WTC11 (cell line): ENCODE measurements around the gene HOXC11. TPM values are rescaled to one million over a fixed set of nuclear protein-coding genes. Genes with fewer than 3 reads are reported as not detected.

ENCODE experiments used
- ATAC-seq: fragments of 200-7000 bp; cut with Tn5 transposase; 2 replicates; pipeline ENCODE4 v1.10.0; 2021; ENCODE audit warnings: mild to moderate bottlenecking, moderate library complexity
- CTCF ChIA-PET: fragments of 300-600 bp; sonication (Branson Sonifier 250); formaldehyde crosslinking; loops from one replicate; lab custom pipeline; 2021; ENCODE audit warnings: antibody characterized with exemption; lab: Charles Lee
- POLR2A ChIA-PET: fragments of 350-600 bp; sonication (Branson Sonifier 250); formaldehyde crosslinking; loops from one replicate; lab custom pipeline; 2021; ENCODE audit warnings: antibody characterized with exemption; lab: Charles Lee
- DNase-seq: peaks from one replicate; pipeline ENCODE4 v3.0.0; 2021; ENCODE audit warnings: low spot score
- H3K27ac Mint-ChIP-seq: 2 replicates; pipeline ENCODE4 v1.8.0; 2021; ENCODE audit warnings: mixed read lengths
- H3K27me3 Mint-ChIP-seq: 2 replicates; pipeline ENCODE4 v1.8.0; 2021; ENCODE audit warnings: low read depth, mild to moderate bottlenecking, moderate library complexity, mixed read lengths
- H3K36me3 Mint-ChIP-seq: 2 replicates; pipeline ENCODE4 v1.8.0; 2021; ENCODE audit warnings: mixed read lengths
- H3K4me1 Mint-ChIP-seq: 2 replicates; pipeline ENCODE4 v1.8.0; 2022; ENCODE audit warnings: mixed read lengths
- H3K4me3 Mint-ChIP-seq: 2 replicates; pipeline ENCODE4 v1.8.0; 2021; ENCODE audit warnings: mild to moderate bottlenecking, moderate library complexity, mixed read lengths
- H3K9me3 Mint-ChIP-seq: 2 replicates; pipeline ENCODE4 v1.8.0; 2021; ENCODE audit warnings: mixed read lengths
- CREB1 ChIP-seq: sonication (generic); formaldehyde crosslinking; IDR thresholded peaks from 2 replicates; pipeline ENCODE4 v1.8.0; 2023; ENCODE audit warnings: mild to moderate bottlenecking, missing genetic modification reagents
- ESRRA ChIP-seq: sonication (generic); formaldehyde crosslinking; IDR thresholded peaks from 2 replicates; pipeline ENCODE4 v1.8.1; 2022; ENCODE audit warnings: mild to moderate bottlenecking, missing genetic modification reagents, borderline replicate concordance
- GABPB1 ChIP-seq: sonication (generic); formaldehyde crosslinking; IDR thresholded peaks from 2 replicates; pipeline ENCODE4 v1.8.1; 2023; ENCODE audit warnings: mild to moderate bottlenecking, missing genetic modification reagents
- KAT7 ChIP-seq: sonication (generic); formaldehyde crosslinking; IDR thresholded peaks from 2 replicates; pipeline ENCODE4 v1.8.1; 2023; ENCODE audit warnings: missing genetic modification reagents, mild to moderate bottlenecking, borderline replicate concordance
- MYBL2 ChIP-seq: sonication (generic); formaldehyde crosslinking; IDR thresholded peaks from 2 replicates; pipeline ENCODE4 v1.8.1; 2023; ENCODE audit warnings: mild to moderate bottlenecking, moderate library complexity, missing genetic modification reagents
- SMAD4 ChIP-seq: sonication (generic); formaldehyde crosslinking; IDR thresholded peaks from 2 replicates; pipeline ENCODE4 v1.8.0; 2022; ENCODE audit warnings: mild to moderate bottlenecking, missing genetic modification reagents
- SOX15 ChIP-seq: fragments of 250-450 bp; sonication (Bioruptor Pico); IDR thresholded peaks from 2 replicates; pipeline ENCODE4 v1.9.0; 2021; ENCODE audit warnings: mild to moderate bottlenecking
- SP1 ChIP-seq: sonication (generic); formaldehyde crosslinking; conservative IDR thresholded peaks from 2 replicates; pipeline ENCODE4 v1.8.1; 2022; ENCODE audit warnings: missing genetic modification reagents
- TCF7 ChIP-seq: sonication (generic); formaldehyde crosslinking; IDR thresholded peaks from 2 replicates; pipeline ENCODE4 v1.8.0; 2022; ENCODE audit warnings: mild to moderate bottlenecking, low read depth, missing genetic modification reagents, moderate library complexity
- ZNF138 ChIP-seq: sonication (generic); formaldehyde crosslinking; conservative IDR thresholded peaks from 2 replicates; pipeline ENCODE4 v1.8.1; 2022; ENCODE audit warnings: mild to moderate bottlenecking, moderate library complexity, missing genetic modification reagents
- ZNF423 ChIP-seq: fragments of 250-450 bp; sonication (Bioruptor Pico); IDR thresholded peaks from 2 replicates; pipeline ENCODE4 v2.1.2; 2022; ENCODE audit warnings: mild to moderate bottlenecking, moderate library complexity
- total RNA-seq: library from RNA; stranded (reverse); gene quantifications from 3 replicates; pipeline ENCODE4 v1.2.3, GENCODE V29; 2021
- TF ChIP-seq, protein P1 (sequence below): sonication (generic); formaldehyde crosslinking; IDR thresholded peaks from 2 replicates; pipeline ENCODE4 v1.8.1; 2023; ENCODE audit warnings: mild to moderate bottlenecking, missing genetic modification reagents, borderline replicate concordance
- TF ChIP-seq, protein P2 (sequence below): sonication (generic); formaldehyde crosslinking; IDR thresholded peaks from 2 replicates; pipeline ENCODE4 v1.8.1; 2022; ENCODE audit warnings: low read depth, missing genetic modification reagents, borderline replicate concordance
- TF ChIP-seq, protein P3 (sequence below): sonication (generic); formaldehyde crosslinking; IDR thresholded peaks from 2 replicates; pipeline ENCODE4 v1.8.1; 2022; ENCODE audit warnings: low read depth, mild to moderate bottlenecking, moderate library complexity, missing genetic modification reagents, borderline replicate concordance
- TF ChIP-seq, protein P4 (sequence below): sonication (generic); formaldehyde crosslinking; IDR thresholded peaks from 2 replicates; pipeline ENCODE4 v1.8.0; 2022; ENCODE audit warnings: missing genetic modification reagents
- TF ChIP-seq, protein P5 (sequence below): fragments of 200-600 bp; IDR thresholded peaks from 2 replicates; pipeline ENCODE4 v1.8.0; 2022; ENCODE audit warnings: antibody characterized with exemption
- TF ChIP-seq, protein P6 (sequence below): sonication (generic); formaldehyde crosslinking; IDR thresholded peaks from 2 replicates; pipeline ENCODE4 v1.8.1; 2023; ENCODE audit warnings: mild to moderate bottlenecking, missing genetic modification reagents, moderate library complexity

Gene HOXC11
- total RNA-seq, 1 experiment from 2014 or later: not detected

DNA sequence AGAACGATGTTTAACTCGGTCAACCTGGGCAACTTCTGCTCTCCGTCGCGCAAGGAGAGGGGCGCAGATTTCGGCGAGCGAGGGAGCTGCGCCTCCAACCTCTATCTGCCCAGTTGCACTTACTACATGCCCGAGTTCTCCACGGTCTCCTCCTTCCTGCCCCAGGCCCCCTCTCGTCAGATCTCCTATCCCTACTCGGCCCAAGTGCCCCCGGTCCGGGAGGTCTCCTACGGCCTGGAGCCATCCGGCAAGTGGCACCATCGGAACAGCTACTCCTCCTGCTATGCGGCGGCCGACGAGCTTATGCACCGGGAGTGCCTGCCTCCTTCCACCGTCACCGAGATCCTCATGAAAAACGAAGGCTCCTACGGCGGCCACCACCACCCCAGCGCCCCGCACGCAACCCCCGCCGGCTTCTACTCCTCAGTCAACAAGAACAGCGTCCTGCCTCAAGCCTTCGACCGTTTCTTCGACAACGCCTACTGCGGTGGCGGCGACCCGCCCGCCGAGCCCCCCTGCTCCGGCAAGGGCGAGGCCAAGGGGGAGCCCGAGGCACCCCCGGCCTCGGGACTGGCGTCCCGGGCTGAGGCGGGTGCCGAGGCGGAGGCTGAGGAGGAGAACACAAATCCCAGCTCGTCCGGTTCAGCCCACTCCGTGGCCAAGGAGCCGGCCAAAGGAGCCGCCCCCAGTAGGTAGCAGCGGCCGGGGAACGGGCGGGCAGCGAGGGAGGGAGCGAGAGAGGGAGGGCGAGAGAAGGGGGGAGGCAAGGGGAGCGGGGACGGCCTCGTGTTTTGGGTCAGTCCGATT lies 513 bp downstream of the HOXC11 start:
- Mint-ChIP-seq H3K4me1 (peaks cover 19% of the 10 kb centered on the region), H3K27ac (no peak overlapping the region), H3K9me3 (no peaks in the 10 kb centered on the region), H3K27me3 (peaks cover 100% of the 10 kb centered on the region), H3K4me3 (peak overlapping the region; percentile 64), H3K36me3 (no peaks in the 10 kb centered on the region)
- ChIA-PET POLR2A (no interaction called here), CTCF (interaction anchor here (0.6 to 1.2 kb wide), 5 partner anchors 15 to 426 kb away, joined by 3 to 4 read pairs (median 3); partner anchors contain the start of gene HOXC8)
- no peak for TF ChIP-seq MYBL2 (CRISPR knock-in tag)
- no peak for TF ChIP-seq ZNF423 (CRISPR knock-in tag)
- no peak for TF ChIP-seq CREB1 (CRISPR knock-in tag)
- DNase-seq: peak; percentile 65
- peak; percentile 42 for ATAC-seq

DNA sequence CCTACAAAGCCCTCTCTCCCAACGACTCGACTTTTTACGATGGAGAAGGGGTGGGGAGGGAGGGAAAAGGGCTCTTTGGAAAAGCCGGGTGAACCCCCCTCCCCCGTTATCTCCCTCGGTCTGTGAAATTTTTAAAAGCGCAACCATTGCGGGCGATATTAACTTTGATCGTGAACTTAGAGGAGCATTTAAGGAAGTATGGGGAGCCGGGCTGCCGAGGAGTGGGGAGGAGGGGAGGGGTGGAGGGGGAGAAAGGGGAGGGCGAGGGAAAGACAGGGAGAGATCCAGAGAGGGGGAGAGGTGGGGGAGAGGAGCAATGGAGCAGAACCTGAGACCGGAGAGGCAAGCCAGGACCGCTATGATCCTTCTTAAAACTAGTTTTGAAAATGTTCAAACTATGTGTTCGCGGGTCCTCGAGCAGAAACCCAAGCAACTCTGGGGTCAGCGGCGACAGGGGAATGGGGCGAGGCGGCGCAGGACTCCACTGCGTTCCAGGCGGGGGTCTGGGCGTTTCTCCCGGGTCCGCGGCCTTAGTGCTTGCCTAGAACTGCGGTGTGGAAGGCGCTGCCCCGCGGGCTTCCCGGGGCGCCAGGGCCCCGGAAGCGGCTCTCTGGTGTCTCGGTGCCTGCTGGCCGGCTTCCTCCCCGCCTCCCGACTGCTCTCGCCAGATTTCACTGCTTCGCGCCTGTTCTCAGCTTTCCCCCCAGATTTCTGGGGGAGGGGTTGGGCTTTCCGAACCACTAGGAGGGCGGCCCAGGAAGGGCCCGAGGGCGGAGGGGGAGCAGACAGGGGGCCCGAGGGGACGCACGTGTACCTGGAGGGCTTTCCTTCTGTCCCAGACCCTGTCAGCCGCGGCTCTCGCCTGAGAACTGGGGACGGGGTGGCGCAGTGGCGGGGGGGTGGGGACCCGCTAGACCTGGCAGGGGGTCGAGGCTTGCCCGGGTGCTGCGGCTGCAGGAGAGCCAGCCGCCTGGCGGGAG lies 1.4 kb downstream of the HOXC11 start, which contains the start of gene HOTAIR:
HOTAIR (minus strand) TSS at position 871 of the 980 bp plus-strand sequence.
- no peaks in the 10 kb centered on the region for H3K36me3 Mint-ChIP-seq
- no peak within 1 kb of the TSS for H3K27ac Mint-ChIP-seq
- H3K4me3 Mint-ChIP-seq: peak within 1 kb of the TSS; percentile 58
- ATAC-seq (no peak; the same call in 1 of the 2 replicates), DNase-seq (no peak)
- H3K4me1 Mint-ChIP-seq: peaks cover 23% of the 10 kb centered on the region
- CTCF ChIA-PET: interaction anchor here (0.6 kb wide), 1 partner anchor 245 kb away, joined by 4 read pairs; no protein-coding TSS in a partner anchor
- peaks cover 100% of the 10 kb centered on the region for H3K27me3 Mint-ChIP-seq
- no peaks in the 10 kb centered on the region for H3K9me3 Mint-ChIP-seq
- POLR2A ChIA-PET: no interaction called here
- TF ChIP-seq, protein P1, sequence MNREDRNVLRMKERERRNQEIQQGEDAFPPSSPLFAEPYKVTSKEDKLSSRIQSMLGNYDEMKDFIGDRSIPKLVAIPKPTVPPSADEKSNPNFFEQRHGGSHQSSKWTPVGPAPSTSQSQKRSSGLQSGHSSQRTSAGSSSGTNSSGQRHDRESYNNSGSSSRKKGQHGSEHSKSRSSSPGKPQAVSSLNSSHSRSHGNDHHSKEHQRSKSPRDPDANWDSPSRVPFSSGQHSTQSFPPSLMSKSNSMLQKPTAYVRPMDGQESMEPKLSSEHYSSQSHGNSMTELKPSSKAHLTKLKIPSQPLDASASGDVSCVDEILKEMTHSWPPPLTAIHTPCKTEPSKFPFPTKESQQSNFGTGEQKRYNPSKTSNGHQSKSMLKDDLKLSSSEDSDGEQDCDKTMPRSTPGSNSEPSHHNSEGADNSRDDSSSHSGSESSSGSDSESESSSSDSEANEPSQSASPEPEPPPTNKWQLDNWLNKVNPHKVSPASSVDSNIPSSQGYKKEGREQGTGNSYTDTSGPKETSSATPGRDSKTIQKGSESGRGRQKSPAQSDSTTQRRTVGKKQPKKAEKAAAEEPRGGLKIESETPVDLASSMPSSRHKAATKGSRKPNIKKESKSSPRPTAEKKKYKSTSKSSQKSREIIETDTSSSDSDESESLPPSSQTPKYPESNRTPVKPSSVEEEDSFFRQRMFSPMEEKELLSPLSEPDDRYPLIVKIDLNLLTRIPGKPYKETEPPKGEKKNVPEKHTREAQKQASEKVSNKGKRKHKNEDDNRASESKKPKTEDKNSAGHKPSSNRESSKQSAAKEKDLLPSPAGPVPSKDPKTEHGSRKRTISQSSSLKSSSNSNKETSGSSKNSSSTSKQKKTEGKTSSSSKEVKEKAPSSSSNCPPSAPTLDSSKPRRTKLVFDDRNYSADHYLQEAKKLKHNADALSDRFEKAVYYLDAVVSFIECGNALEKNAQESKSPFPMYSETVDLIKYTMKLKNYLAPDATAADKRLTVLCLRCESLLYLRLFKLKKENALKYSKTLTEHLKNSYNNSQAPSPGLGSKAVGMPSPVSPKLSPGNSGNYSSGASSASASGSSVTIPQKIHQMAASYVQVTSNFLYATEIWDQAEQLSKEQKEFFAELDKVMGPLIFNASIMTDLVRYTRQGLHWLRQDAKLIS (CRISPR knock-in tag): no peak
- TF ChIP-seq GABPB1 (CRISPR knock-in tag) (no peak), KAT7 (CRISPR knock-in tag) (no peak), SOX15 (CRISPR knock-in tag) (no peak), SMAD4 (no peak), TCF7 (CRISPR knock-in tag) (no peak), ESRRA (CRISPR knock-in tag) (no peak), SP1 (CRISPR knock-in tag) (no peak), ZNF138 (no peak)
- TF ChIP-seq, protein P2, sequence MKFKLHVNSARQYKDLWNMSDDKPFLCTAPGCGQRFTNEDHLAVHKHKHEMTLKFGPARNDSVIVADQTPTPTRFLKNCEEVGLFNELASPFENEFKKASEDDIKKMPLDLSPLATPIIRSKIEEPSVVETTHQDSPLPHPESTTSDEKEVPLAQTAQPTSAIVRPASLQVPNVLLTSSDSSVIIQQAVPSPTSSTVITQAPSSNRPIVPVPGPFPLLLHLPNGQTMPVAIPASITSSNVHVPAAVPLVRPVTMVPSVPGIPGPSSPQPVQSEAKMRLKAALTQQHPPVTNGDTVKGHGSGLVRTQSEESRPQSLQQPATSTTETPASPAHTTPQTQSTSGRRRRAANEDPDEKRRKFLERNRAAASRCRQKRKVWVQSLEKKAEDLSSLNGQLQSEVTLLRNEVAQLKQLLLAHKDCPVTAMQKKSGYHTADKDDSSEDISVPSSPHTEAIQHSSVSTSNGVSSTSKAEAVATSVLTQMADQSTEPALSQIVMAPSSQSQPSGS: no peak
- TF ChIP-seq, protein P3, sequence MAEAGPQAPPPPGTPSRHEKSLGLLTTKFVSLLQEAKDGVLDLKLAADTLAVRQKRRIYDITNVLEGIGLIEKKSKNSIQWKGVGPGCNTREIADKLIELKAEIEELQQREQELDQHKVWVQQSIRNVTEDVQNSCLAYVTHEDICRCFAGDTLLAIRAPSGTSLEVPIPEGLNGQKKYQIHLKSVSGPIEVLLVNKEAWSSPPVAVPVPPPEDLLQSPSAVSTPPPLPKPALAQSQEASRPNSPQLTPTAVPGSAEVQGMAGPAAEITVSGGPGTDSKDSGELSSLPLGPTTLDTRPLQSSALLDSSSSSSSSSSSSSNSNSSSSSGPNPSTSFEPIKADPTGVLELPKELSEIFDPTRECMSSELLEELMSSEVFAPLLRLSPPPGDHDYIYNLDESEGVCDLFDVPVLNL (CRISPR knock-in tag): no peak
- TF ChIP-seq, protein P4, sequence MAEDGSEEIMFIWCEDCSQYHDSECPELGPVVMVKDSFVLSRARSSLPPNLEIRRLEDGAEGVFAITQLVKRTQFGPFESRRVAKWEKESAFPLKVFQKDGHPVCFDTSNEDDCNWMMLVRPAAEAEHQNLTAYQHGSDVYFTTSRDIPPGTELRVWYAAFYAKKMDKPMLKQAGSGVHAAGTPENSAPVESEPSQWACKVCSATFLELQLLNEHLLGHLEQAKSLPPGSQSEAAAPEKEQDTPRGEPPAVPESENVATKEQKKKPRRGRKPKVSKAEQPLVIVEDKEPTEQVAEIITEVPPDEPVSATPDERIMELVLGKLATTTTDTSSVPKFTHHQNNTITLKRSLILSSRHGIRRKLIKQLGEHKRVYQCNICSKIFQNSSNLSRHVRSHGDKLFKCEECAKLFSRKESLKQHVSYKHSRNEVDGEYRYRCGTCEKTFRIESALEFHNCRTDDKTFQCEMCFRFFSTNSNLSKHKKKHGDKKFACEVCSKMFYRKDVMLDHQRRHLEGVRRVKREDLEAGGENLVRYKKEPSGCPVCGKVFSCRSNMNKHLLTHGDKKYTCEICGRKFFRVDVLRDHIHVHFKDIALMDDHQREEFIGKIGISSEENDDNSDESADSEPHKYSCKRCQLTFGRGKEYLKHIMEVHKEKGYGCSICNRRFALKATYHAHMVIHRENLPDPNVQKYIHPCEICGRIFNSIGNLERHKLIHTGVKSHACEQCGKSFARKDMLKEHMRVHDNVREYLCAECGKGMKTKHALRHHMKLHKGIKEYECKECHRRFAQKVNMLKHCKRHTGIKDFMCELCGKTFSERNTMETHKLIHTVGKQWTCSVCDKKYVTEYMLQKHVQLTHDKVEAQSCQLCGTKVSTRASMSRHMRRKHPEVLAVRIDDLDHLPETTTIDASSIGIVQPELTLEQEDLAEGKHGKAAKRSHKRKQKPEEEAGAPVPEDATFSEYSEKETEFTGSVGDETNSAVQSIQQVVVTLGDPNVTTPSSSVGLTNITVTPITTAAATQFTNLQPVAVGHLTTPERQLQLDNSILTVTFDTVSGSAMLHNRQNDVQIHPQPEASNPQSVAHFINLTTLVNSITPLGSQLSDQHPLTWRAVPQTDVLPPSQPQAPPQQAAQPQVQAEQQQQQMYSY (CRISPR knock-in tag): no peak
- TF ChIP-seq, protein P5, sequence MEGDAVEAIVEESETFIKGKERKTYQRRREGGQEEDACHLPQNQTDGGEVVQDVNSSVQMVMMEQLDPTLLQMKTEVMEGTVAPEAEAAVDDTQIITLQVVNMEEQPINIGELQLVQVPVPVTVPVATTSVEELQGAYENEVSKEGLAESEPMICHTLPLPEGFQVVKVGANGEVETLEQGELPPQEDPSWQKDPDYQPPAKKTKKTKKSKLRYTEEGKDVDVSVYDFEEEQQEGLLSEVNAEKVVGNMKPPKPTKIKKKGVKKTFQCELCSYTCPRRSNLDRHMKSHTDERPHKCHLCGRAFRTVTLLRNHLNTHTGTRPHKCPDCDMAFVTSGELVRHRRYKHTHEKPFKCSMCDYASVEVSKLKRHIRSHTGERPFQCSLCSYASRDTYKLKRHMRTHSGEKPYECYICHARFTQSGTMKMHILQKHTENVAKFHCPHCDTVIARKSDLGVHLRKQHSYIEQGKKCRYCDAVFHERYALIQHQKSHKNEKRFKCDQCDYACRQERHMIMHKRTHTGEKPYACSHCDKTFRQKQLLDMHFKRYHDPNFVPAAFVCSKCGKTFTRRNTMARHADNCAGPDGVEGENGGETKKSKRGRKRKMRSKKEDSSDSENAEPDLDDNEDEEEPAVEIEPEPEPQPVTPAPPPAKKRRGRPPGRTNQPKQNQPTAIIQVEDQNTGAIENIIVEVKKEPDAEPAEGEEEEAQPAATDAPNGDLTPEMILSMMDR: no peak
- TF ChIP-seq, protein P6, sequence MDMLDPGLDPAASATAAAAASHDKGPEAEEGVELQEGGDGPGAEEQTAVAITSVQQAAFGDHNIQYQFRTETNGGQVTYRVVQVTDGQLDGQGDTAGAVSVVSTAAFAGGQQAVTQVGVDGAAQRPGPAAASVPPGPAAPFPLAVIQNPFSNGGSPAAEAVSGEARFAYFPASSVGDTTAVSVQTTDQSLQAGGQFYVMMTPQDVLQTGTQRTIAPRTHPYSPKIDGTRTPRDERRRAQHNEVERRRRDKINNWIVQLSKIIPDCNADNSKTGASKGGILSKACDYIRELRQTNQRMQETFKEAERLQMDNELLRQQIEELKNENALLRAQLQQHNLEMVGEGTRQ (CRISPR knock-in tag): no peak
